GM19238 (cell line): Measurements from ENCODE around the gene NRDC.

Source experiments
- DNase-seq: peaks from one replicate; pipeline ENCODE4 v3.0.0; 2011; ENCODE audit warnings: low spot score; ENCODE audit not compliant: insufficient read length

NRDC gene

GRCh38 chr1:51776408-51776807 is 102.1 kb downstream of the NRDC start:
- DNase-seq = no peak

GRCh38 chr1:51768971-51769588 is 109.4 kb downstream of the NRDC start:
- DNase-seq = peak; percentile 15

GRCh38 chr1:51761351-51761750 is 117.2 kb downstream of the NRDC start:
- no peak for DNase-seq

- no peak for DNase-seq
Measured at GRCh38 chr1:51760872-51761271, 117.7 kb downstream of the NRDC start.

GRCh38 chr1:51758310-51758709 is 120.2 kb downstream of the NRDC start:
- DNase-seq = no peak

GRCh38 chr1:51756290-51756689 is 122.2 kb downstream of the NRDC start:
- no peak for DNase-seq

- DNase-seq = no peak
Measured at GRCh38 chr1:51755437-51755836, 123.1 kb downstream of the NRDC start.

GRCh38 chr1:51754666-51755065 is 123.9 kb downstream of the NRDC start:
- DNase-seq = no peak

GRCh38 chr1:51753969-51754368 is 124.6 kb downstream of the NRDC start:
- DNase-seq = no peak

- DNase-seq = no peak
Measured at GRCh38 chr1:51752073-51752948, 126.2 kb downstream of the NRDC start.

- no peak for DNase-seq
Measured at GRCh38 chr1:51750729-51751128, 127.8 kb downstream of the NRDC start.

GRCh38 chr1:51750218-51750617 is 128.3 kb downstream of the NRDC start:
- no peak for DNase-seq

- no peak for DNase-seq
Measured at GRCh38 chr1:51749151-51749550, 129.4 kb downstream of the NRDC start.

- DNase-seq = no peak
Measured at GRCh38 chr1:51745304-51745570, 133.3 kb downstream of the NRDC start.

- DNase-seq = no peak
Measured at GRCh38 chr1:51744506-51745303, 133.8 kb downstream of the NRDC start.

- DNase-seq = no peak
Measured at GRCh38 chr1:51741121-51741681, 137.3 kb downstream of the NRDC start.

- no peak for DNase-seq
Measured at GRCh38 chr1:51740652-51741051, 137.9 kb downstream of the NRDC start.
